Measurements from ENCODE around the gene PRSS12. TPM values are rescaled to one million over a fixed set of nuclear protein-coding genes. Genes with fewer than 3 reads are reported as not detected.

PRSS12 gene
- total RNA-seq, 1 experiment from 2014 or later: 13.8 TPM

DNA sequence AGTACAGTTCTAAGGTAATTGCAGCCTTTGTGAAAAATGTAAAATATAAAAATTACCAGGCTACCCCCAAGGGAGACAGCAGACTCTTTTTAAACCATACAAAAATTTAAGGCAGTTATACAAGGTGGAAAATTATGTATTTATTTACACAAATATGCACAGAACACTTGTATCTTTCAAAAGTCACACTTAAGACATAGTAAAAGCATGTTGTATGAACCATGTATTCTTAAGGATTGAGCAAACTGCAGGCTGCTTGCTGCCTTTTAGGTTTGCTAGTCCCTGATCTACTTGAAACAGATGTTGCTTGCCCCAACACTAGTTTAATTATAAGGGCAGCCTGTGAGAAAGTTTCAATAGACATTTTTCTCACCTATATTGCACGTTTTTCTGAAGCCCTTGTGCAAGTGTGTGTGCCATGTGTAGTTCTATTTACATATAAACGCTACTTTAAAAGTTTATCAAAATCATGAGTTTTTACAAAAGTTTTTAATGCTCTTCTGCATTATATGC is 72.8 kb downstream of the PRSS12 start:
- peaks cover 5 to 21% of the 10 kb centered on the region in 2 experiments; a peak in 3 of 4 replicates for H3K36me3 ChIP-seq (ENCODE audit: control insufficient read depth in 1 of 2, insufficient read depth in 2 of 2, low read length in 2 of 2)
- RAD21 ChIA-PET (ENCODE audit: low non-redundant PET in 1 of 2, low total read pairs in 2 of 2, uncharacterized antibody in 2 of 2, unreplicated experiment in 2 of 2): no interaction called here
- no TSS peak for BruUV-seq (replicated peaks)
- H3K27me3 ChIP-seq (ENCODE audit: insufficient read depth, low read length): no peaks in the 10 kb centered on the region
- peaks cover 4% of the 10 kb centered on the region; the same call in 1 of the 2 replicates for H4K20me1 ChIP-seq (ENCODE audit: insufficient read depth)
- intact Hi-C loops (cut with micrococcal nuclease): no loop called here
- DNase-seq (ENCODE audit: low read depth, low spot score) (no peak), ATAC-seq (no peak)
- POLR2A ChIA-PET: no interaction called here
- peaks cover 18% of the 10 kb centered on the region for H3K79me2 ChIP-seq (ENCODE audit: insufficient read depth, low read length)
- peak overlapping the region; percentile 84 for H3K27ac ChIP-seq (ENCODE audit: low read depth, low read length)
- peaks cover 6 to 21% of the 10 kb centered on the region in 2 experiments; a peak in 3 of 4 replicates for H3K4me1 ChIP-seq (ENCODE audit: control insufficient read depth in 1 of 2, insufficient read depth in 2 of 2, low read length in 2 of 2)
- no peak for TF ChIP-seq SIN3A (IDR thresholded peaks at IDR 0.05; ENCODE audit: low read depth)
- TF ChIP-seq, protein P1, sequence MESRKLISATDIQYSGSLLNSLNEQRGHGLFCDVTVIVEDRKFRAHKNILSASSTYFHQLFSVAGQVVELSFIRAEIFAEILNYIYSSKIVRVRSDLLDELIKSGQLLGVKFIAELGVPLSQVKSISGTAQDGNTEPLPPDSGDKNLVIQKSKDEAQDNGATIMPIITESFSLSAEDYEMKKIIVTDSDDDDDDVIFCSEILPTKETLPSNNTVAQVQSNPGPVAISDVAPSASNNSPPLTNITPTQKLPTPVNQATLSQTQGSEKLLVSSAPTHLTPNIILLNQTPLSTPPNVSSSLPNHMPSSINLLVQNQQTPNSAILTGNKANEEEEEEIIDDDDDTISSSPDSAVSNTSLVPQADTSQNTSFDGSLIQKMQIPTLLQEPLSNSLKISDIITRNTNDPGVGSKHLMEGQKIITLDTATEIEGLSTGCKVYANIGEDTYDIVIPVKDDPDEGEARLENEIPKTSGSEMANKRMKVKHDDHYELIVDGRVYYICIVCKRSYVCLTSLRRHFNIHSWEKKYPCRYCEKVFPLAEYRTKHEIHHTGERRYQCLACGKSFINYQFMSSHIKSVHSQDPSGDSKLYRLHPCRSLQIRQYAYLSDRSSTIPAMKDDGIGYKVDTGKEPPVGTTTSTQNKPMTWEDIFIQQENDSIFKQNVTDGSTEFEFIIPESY (IDR thresholded peaks at IDR 0.05; ENCODE audit: extremely low read depth, insufficient replicate concordance, low read length): no peak
- TF ChIP-seq ZFX (IDR thresholded peaks at IDR 0.05): no peak
- no peak for TF ChIP-seq TCF7L2 (IDR thresholded peaks at IDR 0.05; ENCODE audit: borderline replicate concordance, extremely low read depth, insufficient read depth, insufficient read length)
- TF ChIP-seq EZH2phosphoT487 (IDR thresholded peaks at IDR 0.05; ENCODE audit: borderline replicate concordance): no peak
- no peak for TF ChIP-seq FOSL1 (IDR thresholded peaks at IDR 0.05; ENCODE audit: low read depth)
- no peak for TF ChIP-seq CBX3 (IDR thresholded peaks at IDR 0.05; ENCODE audit: low read depth)
- TF ChIP-seq ZNF274 (IDR thresholded peaks at IDR 0.05; ENCODE audit: low read depth, low read length): no peak
- TF ChIP-seq POLR2AphosphoS5 (IDR thresholded peaks at IDR 0.05; ENCODE audit: low read depth, low read length): no peak; the same call in 1 of the 2 replicates
- TF ChIP-seq, protein P2, sequence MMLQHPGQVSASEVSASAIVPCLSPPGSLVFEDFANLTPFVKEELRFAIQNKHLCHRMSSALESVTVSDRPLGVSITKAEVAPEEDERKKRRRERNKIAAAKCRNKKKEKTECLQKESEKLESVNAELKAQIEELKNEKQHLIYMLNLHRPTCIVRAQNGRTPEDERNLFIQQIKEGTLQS (IDR thresholded peaks at IDR 0.05): no peak
- CTCF ChIA-PET: no interaction called here
- no peak overlapping the region for H2AFZ ChIP-seq (ENCODE audit: low read depth, low read length, poor library complexity, severe bottlenecking)
- H3K9me3 ChIP-seq (ENCODE audit: control insufficient read depth in 1 of 2, insufficient read depth in 1 of 2, low read depth in 1 of 2, low read length in 2 of 2): no peaks in the 10 kb centered on the region
- H3K9me2 ChIP-seq (ENCODE audit: insufficient read depth): no peaks in the 10 kb centered on the region
- H3K9ac ChIP-seq (ENCODE audit: low read length): peak overlapping the region; percentile 95
- H3K4me2 ChIP-seq (ENCODE audit: low read length): peak overlapping the region; percentile 95
- peak overlapping the region; percentile 70 to 98 for H3K4me3 ChIP-seq (replicated peaks in 1 of 2; ENCODE audit: low read depth in 1 of 2, low read length in 2 of 2)
